B cell (primary cell): ENCODE measurements around the gene PTPRO.

ENCODE experiments used
- EZH2 ChIP-seq: IDR thresholded peaks from 2 replicates; pipeline ENCODE4 v1.6.1; 2012; ENCODE audit warnings: borderline replicate concordance, low read depth, mild to moderate bottlenecking, moderate library complexity, low read length; ENCODE audit not compliant: insufficient read depth, poor library complexity, severe bottlenecking
- TF ChIP-seq, protein P1 (sequence below): fragments of 200-600 bp; IDR thresholded peaks from one replicate; pipeline ENCODE4 v1.8.0; 2022; ENCODE audit warnings: antibody characterized with exemption, mild to moderate bottlenecking

DNA sequence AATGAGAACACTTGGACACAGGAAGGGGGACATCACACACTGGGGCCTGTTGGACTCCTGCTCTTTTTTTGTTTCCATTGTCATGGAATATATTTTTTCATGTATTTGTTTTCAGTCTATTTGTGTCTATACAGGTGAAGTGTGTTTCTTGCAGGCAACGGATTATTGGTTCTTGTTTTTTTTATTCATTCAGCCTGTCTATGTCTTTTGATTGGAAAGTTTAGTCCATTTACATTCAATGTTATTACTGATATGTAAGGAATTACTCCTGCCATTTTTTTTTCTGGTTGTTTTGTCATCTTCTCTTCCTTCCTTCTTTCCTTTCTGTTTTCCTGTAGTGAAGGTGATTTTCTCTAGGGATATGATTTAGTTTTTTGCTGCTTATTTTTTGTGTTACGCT lies 18.0 kb upstream of the PTPRO start:
- TF ChIP-seq, protein P1, sequence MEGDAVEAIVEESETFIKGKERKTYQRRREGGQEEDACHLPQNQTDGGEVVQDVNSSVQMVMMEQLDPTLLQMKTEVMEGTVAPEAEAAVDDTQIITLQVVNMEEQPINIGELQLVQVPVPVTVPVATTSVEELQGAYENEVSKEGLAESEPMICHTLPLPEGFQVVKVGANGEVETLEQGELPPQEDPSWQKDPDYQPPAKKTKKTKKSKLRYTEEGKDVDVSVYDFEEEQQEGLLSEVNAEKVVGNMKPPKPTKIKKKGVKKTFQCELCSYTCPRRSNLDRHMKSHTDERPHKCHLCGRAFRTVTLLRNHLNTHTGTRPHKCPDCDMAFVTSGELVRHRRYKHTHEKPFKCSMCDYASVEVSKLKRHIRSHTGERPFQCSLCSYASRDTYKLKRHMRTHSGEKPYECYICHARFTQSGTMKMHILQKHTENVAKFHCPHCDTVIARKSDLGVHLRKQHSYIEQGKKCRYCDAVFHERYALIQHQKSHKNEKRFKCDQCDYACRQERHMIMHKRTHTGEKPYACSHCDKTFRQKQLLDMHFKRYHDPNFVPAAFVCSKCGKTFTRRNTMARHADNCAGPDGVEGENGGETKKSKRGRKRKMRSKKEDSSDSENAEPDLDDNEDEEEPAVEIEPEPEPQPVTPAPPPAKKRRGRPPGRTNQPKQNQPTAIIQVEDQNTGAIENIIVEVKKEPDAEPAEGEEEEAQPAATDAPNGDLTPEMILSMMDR, result no peak
- TF ChIP-seq EZH2, result no peak
